KMS-11 (cell line): ENCODE results near the gene SCNN1A.
"Not testable (repeated sequence)": the region's sequence is repeated elsewhere in the genome, so short reads cannot be mapped to it uniquely, and the experiment has no call there.

Source experiments
- H2AFZ ChIP-seq: fragments of 200-600 bp; sonication (generic); 2 replicates; pipeline ENCODE4 v1.6.1; 2016; ENCODE audit warnings: antibody characterized with exemption, mixed run types, low read depth
- H3K27ac ChIP-seq: fragments of 200-600 bp; sonication (generic); 2 replicates; pipeline ENCODE4 v1.6.1; 2016; ENCODE audit warnings: mild to moderate bottlenecking, mixed run types
- H3K27me3 ChIP-seq: fragments of 200-600 bp; sonication (generic); 2 replicates; pipeline ENCODE4 v1.6.1; 2017; ENCODE audit warnings: mild to moderate bottlenecking, low read depth, mixed run types, moderate library complexity; ENCODE audit not compliant: insufficient read depth
- H3K36me3 ChIP-seq: fragments of 200-600 bp; sonication (generic); 2 replicates; pipeline ENCODE4 v1.6.1; 2017; ENCODE audit warnings: mild to moderate bottlenecking, mixed run types; ENCODE audit not compliant: insufficient read depth
- H3K4me1 ChIP-seq: fragments of 200-600 bp; sonication (generic); 2 replicates; pipeline ENCODE4 v1.6.1; 2016; ENCODE audit warnings: mild to moderate bottlenecking, low read depth, mixed run types; ENCODE audit not compliant: poor library complexity, severe bottlenecking
- H3K4me2 ChIP-seq: fragments of 200-600 bp; sonication (generic); 2 replicates; pipeline ENCODE4 v1.7.0; 2016; ENCODE audit warnings: mild to moderate bottlenecking, mixed run types
- H3K4me3 ChIP-seq: fragments of 200-600 bp; sonication (generic); IDR thresholded peaks from 2 replicates; pipeline ENCODE4 v1.6.1; 2017; ENCODE audit warnings: low read depth, low read length, mixed read lengths; ENCODE audit not compliant: insufficient read depth
- H3K79me2 ChIP-seq: fragments of 200-600 bp; sonication (generic); 2 replicates; pipeline ENCODE4 v1.6.1; 2016; ENCODE audit warnings: low read depth, mixed run types; ENCODE audit not compliant: insufficient read depth
- H3K9ac ChIP-seq: fragments of 200-600 bp; sonication (generic); 2 replicates; pipeline ENCODE4 v1.6.1; 2016; ENCODE audit warnings: mild to moderate bottlenecking, mixed run types
- H4K20me1 ChIP-seq: fragments of 200-600 bp; sonication (generic); 2 replicates; pipeline ENCODE4 v1.6.1; 2016; ENCODE audit warnings: mild to moderate bottlenecking, mixed run types; ENCODE audit not compliant: insufficient read depth
- CTCF ChIP-seq: fragments of 200-600 bp; sonication (generic); conservative IDR thresholded peaks from 2 replicates; pipeline ENCODE4 v1.6.1; 2017; ENCODE audit warnings: low read depth, mild to moderate bottlenecking, antibody characterized with exemption, low read length, moderate library complexity, mixed read lengths

Gene SCNN1A

GRCh38 chr12:6340032-6340638 is 35.2 kb downstream of the SCNN1A start:
- Histone ChIP-seq H4K20me1 (no peaks in the 10 kb centered on the region), H3K27ac (no peak overlapping the region), H3K4me3 (no peak overlapping the region), H2AFZ (no peak overlapping the region), H3K27me3 (no peaks in the 10 kb centered on the region), H3K79me2 (no peaks in the 10 kb centered on the region; the same call in 1 of the 2 replicates), H3K4me2 (peak overlapping the region; percentile 98; the same call in 1 of the 2 replicates), H3K9ac (no peak overlapping the region), H3K36me3 (no peaks in the 10 kb centered on the region), H3K4me1 (peaks cover 37% of the 10 kb centered on the region)
- no peak for TF ChIP-seq CTCF

GRCh38 chr12:6338955-6339354 is 36.4 kb downstream of the SCNN1A start:
- no peaks in the 10 kb centered on the region for H3K27me3 ChIP-seq
- no peak overlapping the region for H2AFZ ChIP-seq
- H3K36me3 ChIP-seq, result no peaks in the 10 kb centered on the region
- no peak for TF ChIP-seq CTCF
- H3K4me3 ChIP-seq, result no peak overlapping the region
- H3K4me2 ChIP-seq, result no peak overlapping the region
- H4K20me1 ChIP-seq, result no peaks in the 10 kb centered on the region
- no peak overlapping the region for H3K27ac ChIP-seq
- no peak overlapping the region for H3K9ac ChIP-seq
- H3K79me2 ChIP-seq, result no peaks in the 10 kb centered on the region; the same call in 1 of the 2 replicates
- H3K4me1 ChIP-seq, result peaks cover 37% of the 10 kb centered on the region

- peaks cover 37% of the 10 kb centered on the region for H3K4me1 ChIP-seq
- not testable (repeated sequence) for H3K79me2 ChIP-seq, H3K9ac ChIP-seq, H3K4me3 ChIP-seq, H3K27ac ChIP-seq, H3K27me3 ChIP-seq, H3K4me2 ChIP-seq, H4K20me1 ChIP-seq, H2AFZ ChIP-seq, H3K36me3 ChIP-seq
Observed at GRCh38 chr12:6338536-6338935, 36.8 kb downstream of the SCNN1A start.

GRCh38 chr12:6337958-6338433 is 37.4 kb downstream of the SCNN1A start:
- H3K36me3 ChIP-seq, result no peaks in the 10 kb centered on the region
- no peaks in the 10 kb centered on the region for H3K27me3 ChIP-seq
- H3K4me2 ChIP-seq, result no peak overlapping the region
- no peak overlapping the region for H3K27ac ChIP-seq
- H2AFZ ChIP-seq, result no peak overlapping the region
- H3K9ac ChIP-seq, result no peak overlapping the region
- no peaks in the 10 kb centered on the region for H4K20me1 ChIP-seq
- H3K4me3 ChIP-seq, result no peak overlapping the region
- H3K79me2 ChIP-seq, result no peaks in the 10 kb centered on the region; the same call in 1 of the 2 replicates
- no peak for TF ChIP-seq CTCF
- H3K4me1 ChIP-seq, result peaks cover 32% of the 10 kb centered on the region
